ENCODE measurements around the gene DHX8. TPM values are rescaled to one million over a fixed set of nuclear protein-coding genes. Genes with fewer than 3 reads are reported as not detected.

The DHX8 gene
- total and polyA plus RNA-seq, 2 of the 4 experiments (the other 2 are of a cell fraction): 21.8 to 50.0 TPM

- WGBS, 2 experiments (ENCODE audit: extremely low coverage in 2 of 2, insufficient read length in 1 of 2): no CpG with 5 or more reads among the region's 5 CpGs
- Histone ChIP-seq H3K27ac (ENCODE audit: insufficient read depth, low read length) (no peak overlapping the region), H3K36me3 (ENCODE audit: control insufficient read depth, insufficient read depth, low read length) (peaks cover 32% of the 10 kb centered on the region), H3K79me1 (ENCODE audit: low read depth in 1 of 2, low read length in 2 of 2) (peaks cover 19 to 48% of the 10 kb centered on the region in 2 experiments), H3K4me3 (ENCODE audit: insufficient read depth, low read depth, low read length) (no peak overlapping the region), H2BK15ac (ENCODE audit: low read depth, low read length) (no peak overlapping the region), H3K23ac (ENCODE audit: low read depth, low read length) (no peak overlapping the region), H4K91ac (ENCODE audit: insufficient read depth, low read depth, low read length) (no peak overlapping the region), H3K18ac (ENCODE audit: low read depth, low read length) (no peak overlapping the region), H3K9ac (ENCODE audit: low read depth, low read length) (no peak overlapping the region), H2AK5ac (ENCODE audit: low read depth, low read length) (no peak overlapping the region), H3K4ac (ENCODE audit: low read depth, low read length) (no peak overlapping the region), H3K4me1 (ENCODE audit: control insufficient read depth, insufficient read depth, low read length) (no peaks in the 10 kb centered on the region), H2AK9ac (replicated peaks; ENCODE audit: low read depth, low read length, poor library complexity) (no peak overlapping the region), H3K9me3 (ENCODE audit: control insufficient read depth, insufficient read depth, low read length) (no peaks in the 10 kb centered on the region), H2BK5ac (ENCODE audit: low read depth, low read length, poor library complexity, severe bottlenecking) (no peak overlapping the region), H3K9me1 (ENCODE audit: insufficient read depth, low read length) (peaks cover 3% of the 10 kb centered on the region; the same call in 1 of the 2 replicates), H2BK20ac (ENCODE audit: low read depth, low read length) (no peak overlapping the region), H3K27me3 (ENCODE audit: control insufficient read depth, insufficient read depth, low read length) (no peaks in the 10 kb centered on the region), H4K8ac (ENCODE audit: low read depth in 2 of 2, low read length in 2 of 2) (no peak overlapping the region), H3K56ac (ENCODE audit: extremely low read depth, insufficient read depth, low read length) (no peak overlapping the region), H3K14ac (replicated peaks; ENCODE audit: low read depth, low read length) (no peak overlapping the region), H4K20me1 (ENCODE audit: insufficient read depth, low read length) (no peaks in the 10 kb centered on the region; the same call in 1 of the 2 replicates), H4K5ac (ENCODE audit: low read depth, low read length) (no peak overlapping the region), H2BK120ac (ENCODE audit: low read depth, low read length) (no peak overlapping the region), H2AFZ (replicated peaks; ENCODE audit: low read length, poor library complexity) (no peak overlapping the region), H3K4me2 (ENCODE audit: low read depth, low read length) (no peak overlapping the region)
- DNase-seq (no peak), ATAC-seq (ENCODE audit: low read depth) (no peak)
- ChIA-PET CTCF (no interaction called here), POLR2A (ENCODE audit: unreplicated experiment) (no interaction called here)
- in situ Hi-C loops (cut with MboI; ENCODE audit: low sequenced_read_pairs) (loop anchor here (25.0 kb wide), 1 partner anchor 303 kb away; no protein-coding TSS in a partner anchor), intact Hi-C loops (cut with micrococcal nuclease) (no loop called here), dilution Hi-C loops (cut with HindIII; ENCODE audit: low sequenced_read_pairs, unreplicated experiment) (no loop called here)
- BruUV-seq (replicated peaks): no TSS peak
- no peak for TF ChIP-seq USF2 (IDR thresholded peaks at IDR 0.05; ENCODE audit: low read depth, low read length)
- TF ChIP-seq RAD21 (IDR thresholded peaks at IDR 0.05; ENCODE audit: low read length): no peak
- TF ChIP-seq FOS (IDR thresholded peaks at IDR 0.05; ENCODE audit: low read depth, low read length): no peak
- TF ChIP-seq CHD1 (IDR thresholded peaks at IDR 0.05; ENCODE audit: low read depth, low read length): no peak
- TF ChIP-seq NFE2L2 (IDR thresholded peaks at IDR 0.05; ENCODE audit: low read depth, low read length): no peak
- no peak for TF ChIP-seq CEBPB (IDR thresholded peaks at IDR 0.05; ENCODE audit: low read depth, low read length)
- TF ChIP-seq BHLHE40 (IDR thresholded peaks at IDR 0.05; ENCODE audit: low read depth, low read length): no peak
- no peak for TF ChIP-seq MXI1 (IDR thresholded peaks at IDR 0.05; ENCODE audit: borderline replicate concordance, low read depth, low read length)
- no peak for TF ChIP-seq RFX5 (IDR thresholded peaks at IDR 0.05; ENCODE audit: low read depth, low read length)
- TF ChIP-seq MAZ (IDR thresholded peaks at IDR 0.05; ENCODE audit: borderline replicate concordance, low read depth, low read length): no peak
- no peak for TF ChIP-seq POLR2A (IDR thresholded peaks at IDR 0.05; ENCODE audit: low read depth, low read length)
- TF ChIP-seq CTCF (conservative IDR thresholded peaks at IDR 0.05; ENCODE audit: low read depth, low read length): no peak
- no peak for TF ChIP-seq MAFK (IDR thresholded peaks at IDR 0.05; ENCODE audit: low read depth, low read length)
- TF ChIP-seq RCOR1 (IDR thresholded peaks at IDR 0.05; ENCODE audit: insufficient replicate concordance, low read length): no peak
- TF ChIP-seq SMC3 (IDR thresholded peaks at IDR 0.05; ENCODE audit: low read depth, low read length): no peak
- TF ChIP-seq ELK1 (IDR thresholded peaks at IDR 0.05; ENCODE audit: borderline replicate concordance, low read depth, low read length): no peak
Measured at GRCh38 chr17:43490621-43491020, 6.8 kb downstream of the DHX8 start.
